Upper lobe of right lung (tissue), 1 donor: Measurements from ENCODE around the gene NTRK3. TPM values are rescaled to one million over a fixed set of nuclear protein-coding genes. Genes with fewer than 3 reads are reported as not detected.

Source experiments
- ATAC-seq: fragments of 200-7000 bp; cut with Tn5 transposase; one replicate; pipeline ENCODE4 v1.9.1; 2020; ENCODE audit warnings: mild to moderate bottlenecking, moderate library complexity
- DNase-seq: peaks from one replicate; pipeline ENCODE4 v3.0.0-alpha.2; 2020
- H3K27ac ChIP-seq: fragments of 200-600 bp; one replicate; pipeline ENCODE4 v1.8.0; 2022
- H3K27me3 ChIP-seq: fragments of 200-600 bp; one replicate; pipeline ENCODE4 v1.8.0; 2022; ENCODE audit warnings: mild to moderate bottlenecking
- H3K36me3 ChIP-seq: fragments of 200-600 bp; one replicate; pipeline ENCODE4 v1.8.0; 2022
- H3K4me1 ChIP-seq: fragments of 200-600 bp; one replicate; pipeline ENCODE4 v1.8.0; 2022
- H3K4me3 ChIP-seq: fragments of 200-600 bp; one replicate; pipeline ENCODE4 v1.8.0; 2022; ENCODE audit warnings: mild to moderate bottlenecking
- H3K9me3 ChIP-seq: fragments of 200-600 bp; one replicate; pipeline ENCODE4 v1.8.0; 2022
- CTCF ChIP-seq: fragments of 200-600 bp; IDR thresholded peaks from one replicate; pipeline ENCODE4 v1.8.0; 2022; ENCODE audit warnings: antibody characterized with exemption
- intact Hi-C: fragments of 100-400 bp; cut with DNase I; formaldehyde crosslinking; loops from one replicate; pipeline ENCODE4 v1.11.0; 2022
- long read RNA-seq: library from polyadenylated mRNA; unstranded; transcript quantifications from one replicate; pipeline ENCODE4 v2.0.0, GENCODE V29; 2021
- total RNA-seq: library from RNA; stranded (reverse); fragmentation: NEBNext Ultra II Directional; extraction: Animal tissue kit (Norgen Biotek cat#: 25700); gene quantifications from one replicate; pipeline ENCODE4 v1.2.1, GENCODE V29; 2021
- donor health status: DM: no; HTN: yes; CAD: no; lungs with severe emphysema.

NTRK3 gene
- 2.8 TPM for total RNA-seq
- long read RNA-seq, partial matches to known transcripts: 1 of 3 reads
- long read RNA-seq, other reads (novel, unspliced or antisense): 2 of 3 reads

- Histone ChIP-seq H3K4me3 (peak within 1 kb of the TSS; percentile 39), H3K4me1 (peaks cover 8% of the 10 kb centered on the region), H3K27ac (peak within 1 kb of the TSS; percentile 6), H3K36me3 (no peaks in the 10 kb centered on the region), H3K9me3 (no peaks in the 10 kb centered on the region), H3K27me3 (peaks cover 41% of the 10 kb centered on the region)
- DNase-seq (peak; percentile 51), ATAC-seq (no peak)
- intact Hi-C loops: no loop called here
- no peak for TF ChIP-seq CTCF
Observed at GRCh38 chr15:88256279-88257230, at the start of gene NTRK3. Gene NTRK3, minus strand, starts transcription at chr15:88256739. Its CDS starts 586 bp downstream, at chr15:88256153.

GRCh38 chr15:88303395-88303794 lies 46.9 kb upstream of the NTRK3 start:
- Histone ChIP-seq H3K4me3 (no peak overlapping the region), H3K27ac (no peak overlapping the region), H3K27me3 (no peaks in the 10 kb centered on the region), H3K9me3 (no peaks in the 10 kb centered on the region), H3K4me1 (no peaks in the 10 kb centered on the region), H3K36me3 (no peaks in the 10 kb centered on the region)
- TF ChIP-seq CTCF: no peak
- intact Hi-C loops: no loop called here
- DNase-seq (no peak), ATAC-seq (peak; percentile 88)

GRCh38 chr15:88302373-88302772 lies 45.8 kb upstream of the NTRK3 start:
- intact Hi-C loops: no loop called here
- DNase-seq (no peak), ATAC-seq (no peak)
- no peaks in the 10 kb centered on the region for H3K9me3 ChIP-seq
- H3K36me3 ChIP-seq: no peaks in the 10 kb centered on the region
- no peak overlapping the region for H3K27ac ChIP-seq
- H3K4me3 ChIP-seq: no peak overlapping the region
- no peaks in the 10 kb centered on the region for H3K4me1 ChIP-seq
- no peak for TF ChIP-seq CTCF
- H3K27me3 ChIP-seq: no peaks in the 10 kb centered on the region

- H3K27ac ChIP-seq: no peak overlapping the region
- no peaks in the 10 kb centered on the region for H3K36me3 ChIP-seq
- DNase-seq (no peak), ATAC-seq (no peak)
- no peaks in the 10 kb centered on the region for H3K9me3 ChIP-seq
- no peak overlapping the region for H3K4me3 ChIP-seq
- intact Hi-C loops: no loop called here
- H3K27me3 ChIP-seq: no peaks in the 10 kb centered on the region
- TF ChIP-seq CTCF: no peak
- H3K4me1 ChIP-seq: no peaks in the 10 kb centered on the region
Observed at GRCh38 chr15:88301311-88301710, 44.8 kb upstream of the NTRK3 start.

GRCh38 chr15:88300861-88301260 lies 44.3 kb upstream of the NTRK3 start:
- ATAC-seq (no peak), DNase-seq (no peak)
- H3K27me3 ChIP-seq: no peaks in the 10 kb centered on the region
- no peak overlapping the region for H3K27ac ChIP-seq
- no peaks in the 10 kb centered on the region for H3K36me3 ChIP-seq
- H3K4me3 ChIP-seq: no peak overlapping the region
- H3K4me1 ChIP-seq: no peaks in the 10 kb centered on the region
- TF ChIP-seq CTCF: no peak
- H3K9me3 ChIP-seq: no peaks in the 10 kb centered on the region
- intact Hi-C loops: no loop called here
